Heart left ventricle (tissue), 16 donors: ENCODE results near the gene AWAT2. TPM values are rescaled to one million over a fixed set of nuclear protein-coding genes. Genes with fewer than 3 reads are reported as not detected.

Experiments
- ATAC-seq, 4 donors: fragments of 200-7000 bp; cut with Tn5 transposase; one replicate each; pipeline ENCODE4 v1.9.1; 2020 to 2022; ENCODE audit warnings: moderate library complexity in 4 of 4, mild to moderate bottlenecking in 3 of 4, moderate number of reproducible peaks in 1 of 4
- DNase-seq, 5 donors: peaks; one replicate each; pipeline ENCODE4 v3.0.0-alpha.2; 2020
- H3K27ac ChIP-seq, 12 donors: fragments of 200-600 bp; sonication (generic) in 4 of 12; one replicate each; pipeline versions ENCODE4 v1.5.0 to v1.8.0; 2016 to 2022; ENCODE audit warnings: mild to moderate bottlenecking in 2 of 12
- H3K27me3 ChIP-seq, 9 donors: fragments of 200-600 bp; sonication (generic) in 2 of 9; one replicate each; pipeline versions ENCODE4 v1.5.1 to v1.8.0; 2016 to 2022; ENCODE audit warnings: mild to moderate bottlenecking in 3 of 9
- H3K36me3 ChIP-seq, 9 donors: fragments of 200-600 bp; sonication (generic) in 2 of 9; one replicate each; pipeline versions ENCODE4 v1.5.0 to v1.8.0; 2018 to 2022; ENCODE audit warnings: mild to moderate bottlenecking in 2 of 9
- H3K4me1 ChIP-seq, 12 donors: fragments of 200-600 bp; sonication (generic) in 4 of 12; one replicate each; pipeline versions ENCODE4 v1.5.0 to v1.8.0; 2016 to 2022; ENCODE audit warnings: mild to moderate bottlenecking in 3 of 12
- H3K4me3 ChIP-seq, 12 donors: fragments of 200-600 bp; sonication (generic) in 4 of 12; one replicate each; pipeline versions ENCODE4 v1.5.0 to v1.8.0; 2017 to 2022; ENCODE audit warnings: mild to moderate bottlenecking in 9 of 12, moderate library complexity in 4 of 12
- H3K9me3 ChIP-seq, 12 donors: fragments of 200-600 bp; sonication (generic) in 4 of 12; one replicate each; pipeline versions ENCODE4 v1.5.0 to v1.8.0; 2016 to 2022; ENCODE audit warnings: mild to moderate bottlenecking in 1 of 12
- POLR2A ChIP-seq, 2 donors: fragments of 450-650 bp; IDR thresholded peaks; one replicate each; pipeline ENCODE4 v1.6.1; 2017; ENCODE audit warnings: antibody characterized with exemption in 2 of 2, mild to moderate bottlenecking in 2 of 2, moderate library complexity in 2 of 2
- WGBS, 4 donors: extraction: QIAGEN DNeasy Blood & Tissue Kit in 2 of 4; methylation state at CpG; one replicate each; pipeline versions ENCODE4 v1.1.5 to v1.1.7; 2013 to 2018; 5-methylcytosine and 5-hydroxymethylcytosine counted together
- intact Hi-C, 10 donors: fragments of 100-400 bp; cut with DNase I; formaldehyde crosslinking; loops; one replicate each; pipeline versions ENCODE4 v1.11.1 to v1.14.2; 2022
- polyA plus RNA-seq, 2 donors: library from polyadenylated mRNA; stranded (reverse); fragments of 200-250 nt; gene quantifications; one replicate each; pipeline ENCODE4 v1.2.3, GENCODE V29; 2013
- total RNA-seq, 9 donors: library from RNA; depleted of rRNA in 2 of 9; stranded (reverse); fragments of >200 nt in 2 of 9; fragmentation: NEBNext Ultra II Directional in 3 of 9; extraction: Animal tissue kit (Norgen Biotek cat#: 25700) in 3 of 9; gene quantifications; one replicate each; pipeline versions ENCODE4 v1.1.0 to v1.2.4, GENCODE V29; 2016 to 2023
- TF ChIP-seq, protein P1 (sequence below), 12 donors: fragments of 200-600 bp; sonication (generic) in 4 of 12; IDR thresholded peaks; one replicate each; pipeline versions ENCODE4 v1.5.0 to v1.8.0; 2018 to 2022; ENCODE audit warnings: antibody characterized with exemption in 12 of 12, mild to moderate bottlenecking in 5 of 12
- donor health status: ischemic (EF 13 %, LVEDD 7.1; RV severe dilation, severe dysfunction).
- donor health status: healthy with polysubstance abuse.
- donor health status: DM: no; HTN: yes; CAD: no.
- donor health status: DM: no; HTN: no; CAD: no.
- donor health status: ischemic (EF 25% LVEDD 6.9; RV normal size, moderate dysfunction).
- donor health status: ischemic (EF 25% LVEDD 5.7; RV mildly dilated, moderate dysfunction).
- donor health status: healthy.
- donor health status: DM: yes; HTN: yes; CAD: no.
- donor health status: ischemic (EF 35%, LVEDD 5.7; RV mildly dilated, moderate dysfunction).
- donor health status: nonischemic (EF 11% LVEDD 7.7; RV severe dilation, severe dysfunction).
- donor health status: DM: yes; HTN: yes; CAD: no.
- donor health status: PGD.
- donor health status: ischemic (EF 29% LVEDD 5.4; RV normal size, mild dysfunction).
- donor health status: nonischemic (EF 23%, LVEDD 6.1; RV moderate dilation, normal function).

Gene AWAT2
- total and polyA plus RNA-seq, 11 donors = not detected

DNA sequence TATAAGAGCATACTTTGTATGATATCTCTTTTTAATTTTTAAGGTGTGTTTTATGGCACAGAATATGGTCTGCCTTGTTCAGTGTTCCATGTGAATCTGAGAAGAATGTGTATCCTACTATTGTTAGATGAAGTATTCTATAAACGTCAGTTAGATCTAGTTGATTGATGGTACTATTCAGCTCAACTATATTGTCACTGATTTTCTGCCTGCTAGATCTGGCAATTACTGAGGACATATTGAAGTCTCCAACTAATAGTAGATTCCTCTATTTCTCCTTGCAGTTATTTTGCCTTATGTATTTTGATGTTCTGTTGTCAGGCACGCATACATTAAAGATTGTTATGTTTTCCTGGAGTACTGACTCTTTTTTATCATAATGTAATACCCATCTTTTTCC is 39.8 kb downstream of the AWAT2 start:
- no peaks in the 10 kb centered on the region for H3K36me3 ChIP-seq
- DNase-seq = no peak
- H3K27ac ChIP-seq = no peak overlapping the region
- peaks cover 0 to 37% (median 0%) of the 10 kb centered on the region in 9 donors for H3K27me3 ChIP-seq
- TF ChIP-seq, protein P1, sequence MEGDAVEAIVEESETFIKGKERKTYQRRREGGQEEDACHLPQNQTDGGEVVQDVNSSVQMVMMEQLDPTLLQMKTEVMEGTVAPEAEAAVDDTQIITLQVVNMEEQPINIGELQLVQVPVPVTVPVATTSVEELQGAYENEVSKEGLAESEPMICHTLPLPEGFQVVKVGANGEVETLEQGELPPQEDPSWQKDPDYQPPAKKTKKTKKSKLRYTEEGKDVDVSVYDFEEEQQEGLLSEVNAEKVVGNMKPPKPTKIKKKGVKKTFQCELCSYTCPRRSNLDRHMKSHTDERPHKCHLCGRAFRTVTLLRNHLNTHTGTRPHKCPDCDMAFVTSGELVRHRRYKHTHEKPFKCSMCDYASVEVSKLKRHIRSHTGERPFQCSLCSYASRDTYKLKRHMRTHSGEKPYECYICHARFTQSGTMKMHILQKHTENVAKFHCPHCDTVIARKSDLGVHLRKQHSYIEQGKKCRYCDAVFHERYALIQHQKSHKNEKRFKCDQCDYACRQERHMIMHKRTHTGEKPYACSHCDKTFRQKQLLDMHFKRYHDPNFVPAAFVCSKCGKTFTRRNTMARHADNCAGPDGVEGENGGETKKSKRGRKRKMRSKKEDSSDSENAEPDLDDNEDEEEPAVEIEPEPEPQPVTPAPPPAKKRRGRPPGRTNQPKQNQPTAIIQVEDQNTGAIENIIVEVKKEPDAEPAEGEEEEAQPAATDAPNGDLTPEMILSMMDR (IDR thresholded peaks at IDR 0.05) = no peak
- WGBS, 4 donors = 64 to 84% (median 75%) methylated on average over 2 of the region's 2 CpGs
- no peak overlapping the region for H3K4me3 ChIP-seq
- H3K9me3 ChIP-seq = no peaks in the 10 kb centered on the region
- peaks cover 0 to 15% (median 0%) of the 10 kb centered on the region in 12 donors for H3K4me1 ChIP-seq
- intact Hi-C loops = loop anchor here in 3 of 10 donors (5.0 to 10.0 kb wide), 2 partner anchors 245 to 393 kb away; partner anchors contain the start of gene EDA (in 2 of the 3)
- no peak for ATAC-seq

DNA sequence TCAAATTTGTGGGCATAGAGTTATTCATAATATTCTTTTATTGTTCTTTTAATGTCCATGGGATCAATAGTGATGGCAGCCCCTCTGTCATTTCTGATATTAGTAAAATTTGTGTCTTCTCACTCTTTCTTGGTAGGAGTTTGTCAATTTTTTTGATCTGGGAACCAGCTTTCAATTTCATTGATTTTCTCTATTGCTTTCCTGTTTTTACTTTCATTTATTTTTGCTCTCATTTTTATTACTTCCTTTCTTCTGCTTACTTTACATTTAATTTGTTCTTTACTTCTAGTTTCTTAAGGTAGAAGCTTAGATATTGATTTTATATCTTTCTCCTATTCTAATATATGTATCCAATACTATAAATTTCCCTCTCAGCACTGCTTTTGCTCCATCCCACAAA is 40.7 kb downstream of the AWAT2 start:
- peaks cover 0 to 10% (median 0%) of the 10 kb centered on the region in 12 donors for H3K4me1 ChIP-seq
- no peak for TF ChIP-seq POLR2A (IDR thresholded peaks at IDR 0.05)
- TF ChIP-seq, protein P1 (IDR thresholded peaks at IDR 0.05) = no peak
- no peak overlapping the region for H3K4me3 ChIP-seq
- peaks cover 0 to 28% (median 0%) of the 10 kb centered on the region in 9 donors for H3K27me3 ChIP-seq
- intact Hi-C loops = loop anchor here in 1 of 10 donors (10.0 kb wide), 1 partner anchor 244 kb away; no protein-coding TSS in a partner anchor
- no peaks in the 10 kb centered on the region for H3K9me3 ChIP-seq
- H3K27ac ChIP-seq = no peak overlapping the region
- ATAC-seq (no peak), DNase-seq (no peak)
- H3K36me3 ChIP-seq = no peaks in the 10 kb centered on the region

DNA sequence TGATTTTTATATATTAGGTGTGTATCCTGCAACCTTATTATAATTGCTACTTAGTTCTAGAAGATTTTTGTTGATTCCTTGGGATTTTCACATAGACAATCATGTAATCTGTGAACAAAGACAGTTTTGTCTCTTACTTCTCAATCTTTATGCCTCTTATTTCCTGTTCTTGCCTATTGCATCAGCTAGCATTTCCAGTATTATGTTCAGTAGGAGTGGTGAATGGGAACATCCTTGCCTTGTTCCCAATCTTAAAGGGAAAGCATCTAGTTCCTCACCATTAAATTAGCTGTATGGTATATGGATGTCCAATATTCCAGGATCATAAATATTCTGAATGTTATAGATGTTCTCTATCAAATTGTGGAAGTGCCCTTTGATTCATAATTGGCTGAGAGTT is 41.8 kb downstream of the AWAT2 start:
- Histone ChIP-seq H3K27me3 (peaks cover 0 to 17% (median 0%) of the 10 kb centered on the region in 9 donors), H3K4me1 (peaks cover 0 to 4% (median 0%) of the 10 kb centered on the region in 12 donors), H3K9me3 (no peaks in the 10 kb centered on the region), H3K36me3 (no peaks in the 10 kb centered on the region), H3K4me3 (no peak overlapping the region), H3K27ac (no peak overlapping the region)
- ATAC-seq = no peak
- no peak for DNase-seq
- TF ChIP-seq, protein P1 (IDR thresholded peaks at IDR 0.05) = no peak
- TF ChIP-seq POLR2A (IDR thresholded peaks at IDR 0.05) = no peak
- intact Hi-C loops = loop anchor here in 1 of 10 donors (10.0 kb wide), 1 partner anchor 243 kb away; no protein-coding TSS in a partner anchor

DNA sequence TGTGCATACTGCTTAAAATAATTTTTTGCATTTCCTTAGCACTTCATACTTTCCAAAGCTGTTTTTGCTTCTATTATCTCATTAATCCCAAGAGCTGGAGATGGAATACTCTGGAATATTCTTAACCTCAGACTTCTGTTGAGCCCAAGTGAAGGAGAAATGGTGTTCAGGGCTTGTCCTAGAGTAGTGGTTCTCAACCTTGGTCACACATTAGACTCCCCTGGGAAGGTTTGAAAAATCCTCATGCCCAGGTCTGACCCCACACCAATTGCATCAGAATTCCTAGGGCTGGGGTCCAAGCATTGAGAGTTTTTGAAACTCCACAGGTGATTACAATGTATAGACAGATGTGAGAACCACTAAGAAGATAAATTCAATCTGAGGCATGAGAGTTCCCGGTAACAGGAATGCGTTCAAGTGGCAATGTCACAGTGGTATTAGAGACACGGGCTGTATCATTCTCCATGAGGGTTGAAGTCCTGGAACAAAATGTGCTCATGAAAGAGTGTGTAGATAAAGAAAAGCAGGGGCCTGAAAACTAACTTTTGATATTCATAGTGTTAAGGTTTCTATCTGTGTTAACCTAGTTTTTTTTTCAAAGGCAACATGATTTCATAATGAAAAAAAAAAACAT is 47.9 kb downstream of the AWAT2 start:
- intact Hi-C loops = loop anchor here in 1 of 10 donors (10.0 kb wide), 1 partner anchor 237 kb away; no protein-coding TSS in a partner anchor
- H3K9me3 ChIP-seq = no peaks in the 10 kb centered on the region
- WGBS, 4 donors = 34 to 64% (median 57%) methylated on average over 3 of the region's 3 CpGs
- TF ChIP-seq, protein P1 (IDR thresholded peaks at IDR 0.05) = no peak
- TF ChIP-seq POLR2A (IDR thresholded peaks at IDR 0.05) = no peak
- DNase-seq (no peak), ATAC-seq (peak; percentile 83 to 91 (median 86))
- H3K4me1 ChIP-seq = peaks cover 0 to 12% (median 0%) of the 10 kb centered on the region in 12 donors
- H3K4me3 ChIP-seq = no peak overlapping the region
- H3K27me3 ChIP-seq = no peaks in the 10 kb centered on the region
- H3K36me3 ChIP-seq = no peaks in the 10 kb centered on the region
- H3K27ac ChIP-seq = peak overlapping the region in 10 of 12 donors; percentile 32 to 84 (median 62)
